Endothelial cell of umbilical vein (primary cell): ENCODE data around the gene C8G. TPM values are rescaled to one million over a fixed set of nuclear protein-coding genes. Genes with fewer than 3 reads are reported as not detected.

ENCODE experiments used
- BruUV-seq: library from RNA; stranded (reverse); fragments of 400-500 nt; replicated peaks from 2 replicates; lab custom pipeline; 2021; lab: Mats Ljungman, UMichigan
- CTCF ChIA-PET: fragments of 300-600, 350-600 bp; sonication (Branson Sonifier 250); formaldehyde crosslinking; loops from one replicate; lab custom pipeline; 2021; ENCODE audit warnings: antibody characterized with exemption, inconsistent platforms; lab: Charles Lee
- POLR2A ChIA-PET: fragments of 300-600, 350-600 bp; sonication (Branson Sonifier 250); formaldehyde crosslinking; loops from one replicate; lab custom pipeline; 2021; ENCODE audit warnings: antibody characterized with exemption, inconsistent platforms; lab: Charles Lee
- DNase-seq: peaks from one replicate; pipeline ENCODE4 v3.0.0-alpha.2; 2011; ENCODE audit warnings: low read depth, low spot score
- FAIRE-seq: peaks from 2 replicates; lab custom pipeline; 2011; peaks lifted over from hg19 to GRCh38; lab: Jason Lieb, UNC
- H2AFZ ChIP-seq: 2 replicates; pipeline ENCODE4 v1.6.0; 2012; ENCODE audit warnings: low read depth, low read length, control low read depth, inconsistent platforms
- H3K27ac ChIP-seq: 2 replicates; pipeline ENCODE4 v1.5.1; 2011; ENCODE audit warnings: low read depth, mild to moderate bottlenecking, control low read depth, low read length, moderate library complexity; ENCODE audit not compliant: insufficient read depth
- H3K27me3 ChIP-seq, 2 experiments: 2 replicates each; pipeline versions ENCODE4 v1.6.0 to v1.6.1; 2011; ENCODE audit warnings: low read length in 2 of 2, mixed read lengths in 1 of 2; ENCODE audit not compliant: control insufficient read depth in 2 of 2, insufficient read depth in 2 of 2
- H3K36me3 ChIP-seq, 2 experiments: 2 replicates in 1 of 2; 3 replicates in 1 of 2; pipeline ENCODE4 v1.5.1; 2011; ENCODE audit warnings: low read length in 2 of 2, mild to moderate bottlenecking in 1 of 2, moderate library complexity in 1 of 2; ENCODE audit not compliant: control insufficient read depth in 2 of 2, insufficient read depth in 2 of 2; ENCODE audit errors: extremely low read depth in 1 of 2
- H3K4me1 ChIP-seq: 3 replicates; pipeline ENCODE4 v1.5.1; 2011; ENCODE audit warnings: mild to moderate bottlenecking, low read length; ENCODE audit not compliant: control insufficient read depth, insufficient read depth; ENCODE audit errors: extremely low read depth
- H3K4me2 ChIP-seq: 2 replicates; pipeline ENCODE4 v1.6.1; 2011; ENCODE audit warnings: low read length, control low read depth, mixed read lengths; ENCODE audit not compliant: insufficient read depth
- H3K4me3 ChIP-seq, 3 experiments: fragments of 200-600 bp in 1 of 3; sonication (generic), shearing (Covaris generic) in 1 of 3; replicated peaks in 1 of 3; 2 replicates each; pipeline ENCODE4 v1.5.1; 2011 to 2016; ENCODE audit warnings: control low read depth in 3 of 3, low read length in 3 of 3, mild to moderate bottlenecking in 2 of 3, inconsistent platforms in 1 of 3, low read depth in 1 of 3, moderate library complexity in 1 of 3; ENCODE audit not compliant: insufficient read depth in 1 of 3
- H3K79me2 ChIP-seq: 2 replicates; pipeline ENCODE4 v1.6.0; 2012; ENCODE audit warnings: low read length, inconsistent platforms; ENCODE audit not compliant: control insufficient read depth, insufficient read depth
- H3K9ac ChIP-seq: replicated peaks from 2 replicates; pipeline ENCODE3; 2011; ENCODE audit warnings: low read length, control low read depth; ENCODE audit not compliant: insufficient read depth; ENCODE audit errors: extremely low read depth
- H3K9me1 ChIP-seq: replicated peaks from 3 replicates; pipeline ENCODE4 v1.6.0; 2011; ENCODE audit warnings: mild to moderate bottlenecking, low read length; ENCODE audit not compliant: control insufficient read depth, insufficient read depth; ENCODE audit errors: extremely low read depth
- H3K9me3 ChIP-seq: replicated peaks from 2 replicates; pipeline ENCODE4 v1.5.1; 2012; ENCODE audit warnings: low read length, inconsistent platforms; ENCODE audit not compliant: control insufficient read depth, insufficient read depth
- H4K20me1 ChIP-seq: replicated peaks from 2 replicates; pipeline ENCODE3; 2011; ENCODE audit warnings: mild to moderate bottlenecking, low read length; ENCODE audit not compliant: control insufficient read depth, insufficient read depth; ENCODE audit errors: extremely low read depth
- CTCF ChIP-seq, 2 donors: IDR thresholded peaks; 1 replicate in 1 of 2; 2 replicates in 1 of 2; pipeline ENCODE4 v1.5.1; 2011; ENCODE audit warnings: low read length in 2 of 2, mild to moderate bottlenecking in 2 of 2, moderate library complexity in 2 of 2, control low read depth in 1 of 2, inconsistent platforms in 1 of 2, low read depth in 1 of 2; ENCODE audit not compliant: insufficient read depth in 1 of 2; ENCODE audit errors: extremely low read depth in 1 of 2
- EZH2 ChIP-seq: IDR thresholded peaks from 2 replicates; pipeline ENCODE4 v1.6.1; 2012; ENCODE audit warnings: borderline replicate concordance, low read depth, mild to moderate bottlenecking, moderate library complexity, low read length, inconsistent platforms; ENCODE audit not compliant: severe bottlenecking
- FOS ChIP-seq: IDR thresholded peaks from 2 replicates; pipeline ENCODE4 v1.6.1; 2011; ENCODE audit warnings: mild to moderate bottlenecking, low read length, moderate library complexity, borderline replicate concordance; ENCODE audit not compliant: insufficient read depth
- GATA2 ChIP-seq: IDR thresholded peaks from 2 replicates; pipeline ENCODE4 v1.7.0; 2011; ENCODE audit warnings: low read depth, mild to moderate bottlenecking, moderate library complexity, mixed read lengths, low read length; ENCODE audit not compliant: insufficient read length, insufficient read depth
- JUN ChIP-seq: IDR thresholded peaks from 2 replicates; pipeline ENCODE4 v1.6.1; 2011; ENCODE audit warnings: borderline replicate concordance, low read depth; ENCODE audit not compliant: insufficient read length, insufficient read depth
- MAX ChIP-seq: IDR thresholded peaks from 2 replicates; pipeline ENCODE4 v1.6.1; 2011; ENCODE audit not compliant: insufficient read depth, insufficient read length
- MYC ChIP-seq: IDR thresholded peaks from one replicate; pipeline ENCODE4 v1.6.1; 2011; ENCODE audit warnings: mild to moderate bottlenecking, low read depth, low read length
- POLR2A ChIP-seq: IDR thresholded peaks from 2 replicates; pipeline ENCODE4 v1.6.1; 2012; ENCODE audit warnings: low read depth, mild to moderate bottlenecking, control low read depth, low read length
- POLR2AphosphoS5 ChIP-seq: IDR thresholded peaks from 2 replicates; pipeline ENCODE4 v1.6.1; 2012; ENCODE audit warnings: low read depth, mild to moderate bottlenecking, control low read depth, low read length, moderate library complexity; ENCODE audit not compliant: insufficient read depth
- dilution Hi-C: fragments of 300-500 bp; cut with MboI; formaldehyde crosslinking; loops from one replicate; pipeline ENCODE4 v1.15.0; 2019; ENCODE audit warnings: low sequenced_read_pairs; ENCODE audit not compliant: extremely low pct_ligation_motif_present
- intact Hi-C: fragments of 100-400 bp; cut with micrococcal nuclease; formaldehyde crosslinking; loops from one replicate; pipeline ENCODE4 v1.10.0; 2022
- polyA plus RNA-seq, 4 experiments: library from polyadenylated mRNA; depleted of rRNA in 3 of 4; stranded (reverse) in 3 of 4; unstranded in 1 of 4; fragments of >200 nt; gene quantifications; 2 replicates each; pipeline versions ENCODE4 v1.2.1 to v1.2.3, GENCODE V29; 2011 to 2012; ENCODE audit warnings: missing spikeins in 1 of 4
- total RNA-seq: library from RNA; stranded (reverse); gene quantifications from 2 replicates; pipeline ENCODE4 v1.2.3, GENCODE V29; 2021

The C8G gene
- total and polyA plus RNA-seq, 2 donors (not counting 3 experiments of a cell fraction or from before 2014, with no cell fraction given), result 0.47 to 1.9 TPM

- intact Hi-C loops (no loop called here), dilution Hi-C loops (no loop called here)
- BruUV-seq, result no TSS peak
- Histone ChIP-seq H3K9me1 (no peaks in the 10 kb centered on the region), H3K27me3 (no peaks in the 10 kb centered on the region), H3K9me3 (no peaks in the 10 kb centered on the region), H3K4me3 (no peak overlapping the region), H3K36me3 (no peaks in the 10 kb centered on the region), H3K9ac (no peak overlapping the region), H3K4me2 (no peak overlapping the region), H3K27ac (no peak overlapping the region), H4K20me1 (no peaks in the 10 kb centered on the region), H2AFZ (no peak overlapping the region), H3K4me1 (no peaks in the 10 kb centered on the region), H3K79me2 (no peaks in the 10 kb centered on the region)
- TF ChIP-seq MAX, result no peak
- no peak for TF ChIP-seq POLR2A
- TF ChIP-seq JUN, result no peak
- no peak for TF ChIP-seq CTCF (IDR thresholded peaks at IDR 0.05; ENCODE audit: extremely low read depth in 1 of 2, insufficient read depth in 1 of 2, low read depth in 1 of 2, low read length in 2 of 2)
- no peak for TF ChIP-seq EZH2
- TF ChIP-seq FOS, result no peak
- no peak for TF ChIP-seq MYC
- TF ChIP-seq POLR2AphosphoS5, result no peak
- TF ChIP-seq GATA2, result no peak
- ChIA-PET CTCF (no interaction called here), POLR2A (no interaction called here)
- FAIRE-seq, result no peak
- no peak for DNase-seq
These were observed 20.9 kb downstream of the C8G start for GRCh38 chr9:136965771-136966484.
